ENCODE measurements around the gene CDK10.

The CDK10 gene

DNA sequence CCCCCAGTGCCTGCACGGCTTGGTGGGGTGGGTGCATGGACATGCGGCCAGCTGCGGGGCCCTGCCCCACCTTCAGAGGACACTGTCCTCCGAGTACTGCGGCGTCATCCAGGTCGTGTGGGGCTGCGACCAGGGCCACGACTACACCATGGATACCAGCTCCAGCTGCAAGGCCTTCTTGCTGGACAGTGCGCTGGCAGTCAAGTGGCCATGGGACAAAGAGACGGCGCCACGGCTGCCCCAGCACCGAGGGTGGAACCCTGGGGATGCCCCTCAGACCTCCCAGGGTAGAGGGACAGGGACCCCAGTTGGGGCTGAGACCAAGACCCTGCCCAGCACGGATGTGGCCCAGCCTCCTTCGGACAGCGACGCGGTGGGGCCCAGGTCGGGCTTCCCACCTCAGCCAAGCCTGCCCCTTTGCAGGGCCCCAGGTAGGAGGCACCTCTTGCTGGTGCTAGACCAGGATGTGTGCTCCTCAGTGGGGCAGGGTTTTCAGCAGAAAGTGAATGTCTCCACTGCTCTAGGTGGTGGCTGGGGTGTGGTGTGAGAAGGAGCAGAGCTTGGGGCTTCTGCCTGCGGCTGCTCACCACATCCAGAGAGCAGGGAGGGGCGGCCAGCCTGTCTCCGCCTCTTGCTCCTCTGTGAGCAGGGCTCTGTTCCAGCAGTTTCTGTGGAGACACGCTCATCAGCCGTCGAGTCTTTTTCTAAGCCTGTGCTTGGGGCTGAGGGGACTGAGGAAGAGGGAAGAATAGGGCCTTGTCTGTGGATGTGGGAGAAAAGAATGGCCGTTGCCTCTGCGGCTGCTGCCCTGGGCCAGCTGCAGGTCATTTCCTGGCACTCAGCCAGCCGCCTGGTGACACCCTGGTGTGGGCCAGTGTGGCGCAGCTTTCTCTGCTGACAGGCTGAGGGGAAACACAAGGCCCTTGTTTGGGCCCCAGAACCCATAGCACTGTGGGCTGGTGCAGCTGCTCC is 37.1 kb downstream of the CDK10 start:
- DNase-seq (peak; percentile 67), ATAC-seq (peak; percentile 34)
- H3K27me3 Mint-ChIP-seq = no peaks in the 10 kb centered on the region
- H3K36me3 Mint-ChIP-seq (ENCODE audit: low read depth) = peaks cover 24% of the 10 kb centered on the region
- H3K4me1 Mint-ChIP-seq = peaks cover 57% of the 10 kb centered on the region
- peak overlapping the region; percentile 93 for H3K4me3 Mint-ChIP-seq
- H3K27ac Mint-ChIP-seq = peak overlapping the region; percentile 88
- no peaks in the 10 kb centered on the region for H3K9me3 Mint-ChIP-seq

GRCh38 chr16:89727406-89728120 is 41.1 kb downstream of the CDK10 start:
- Mint-ChIP-seq H3K4me1 (peaks cover 46% of the 10 kb centered on the region), H3K36me3 (ENCODE audit: low read depth) (peaks cover 39% of the 10 kb centered on the region)

GRCh38 chr16:89729293-89729692 is 42.8 kb downstream of the CDK10 start:
- DNase-seq = no peak
- Mint-ChIP-seq H3K27ac (no peak overlapping the region), H3K9me3 (no peaks in the 10 kb centered on the region), H3K4me3 (no peak overlapping the region), H3K4me1 (peaks cover 32% of the 10 kb centered on the region), H3K36me3 (ENCODE audit: low read depth) (peaks cover 31% of the 10 kb centered on the region), H3K27me3 (no peaks in the 10 kb centered on the region)
- ATAC-seq = no peak

More at GRCh38 chr16:89727406-89728120, 41.1 kb downstream of the CDK10 start:
- ATAC-seq (no peak), DNase-seq (no peak)
- H3K27ac Mint-ChIP-seq = no peak overlapping the region
- no peak overlapping the region for H3K4me3 Mint-ChIP-seq
- H3K9me3 Mint-ChIP-seq = no peaks in the 10 kb centered on the region
- no peaks in the 10 kb centered on the region for H3K27me3 Mint-ChIP-seq

DNA sequence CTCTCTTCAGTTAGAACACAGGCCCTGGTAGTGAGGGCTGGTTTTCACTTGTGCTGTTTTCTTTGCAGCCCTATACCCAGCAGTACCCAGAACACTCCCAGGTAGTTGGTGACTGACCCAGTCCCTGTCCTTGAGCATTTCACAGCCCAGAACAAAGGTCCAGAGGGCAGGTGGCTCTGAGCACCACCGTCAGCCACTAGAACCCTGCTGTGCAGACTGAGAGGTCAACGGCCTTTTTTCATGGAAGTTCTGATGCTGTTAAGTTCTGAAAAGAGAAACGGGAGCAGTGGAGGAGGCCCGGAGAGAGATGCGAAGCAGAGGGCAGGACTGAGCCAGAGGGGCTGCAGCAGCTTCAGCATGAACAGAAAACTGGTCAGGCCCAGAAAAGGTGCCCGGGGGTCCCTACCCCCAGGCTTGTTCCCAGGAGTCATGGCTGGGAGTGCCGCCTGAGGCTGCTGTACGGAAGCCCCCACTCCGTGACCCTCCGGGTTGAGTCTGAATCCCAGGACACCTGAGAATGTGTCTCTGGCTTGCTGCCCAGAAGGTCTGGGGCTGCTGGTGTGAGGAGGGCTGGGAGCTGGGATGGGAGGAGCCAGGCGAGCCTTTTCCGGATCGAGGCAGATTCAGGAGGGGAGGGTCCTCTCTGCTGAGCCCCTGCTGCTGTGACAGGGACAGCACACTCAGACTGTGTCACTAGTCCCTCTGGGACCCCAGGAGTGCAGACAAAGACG is 43.5 kb downstream of the CDK10 start:
- H3K4me3 Mint-ChIP-seq = no peak overlapping the region
- H3K4me1 Mint-ChIP-seq = peaks cover 29% of the 10 kb centered on the region
- no peaks in the 10 kb centered on the region for H3K9me3 Mint-ChIP-seq
- no peak for DNase-seq
- no peaks in the 10 kb centered on the region for H3K27me3 Mint-ChIP-seq
- no peak for ATAC-seq
- H3K36me3 Mint-ChIP-seq (ENCODE audit: low read depth) = peaks cover 38% of the 10 kb centered on the region
- H3K27ac Mint-ChIP-seq = no peak overlapping the region

- ATAC-seq (no peak), DNase-seq (no peak)
- Mint-ChIP-seq H3K36me3 (ENCODE audit: low read depth) (peaks cover 44% of the 10 kb centered on the region), H3K27ac (no peak overlapping the region), H3K4me3 (no peak overlapping the region), H3K4me1 (peaks cover 30% of the 10 kb centered on the region), H3K9me3 (no peaks in the 10 kb centered on the region), H3K27me3 (no peaks in the 10 kb centered on the region)
Observed at GRCh38 chr16:89730610-89731234, 44.2 kb downstream of the CDK10 start.

GRCh38 chr16:89732142-89732917 is 45.8 kb downstream of the CDK10 start:
- no peaks in the 10 kb centered on the region for H3K9me3 Mint-ChIP-seq
- peaks cover 54% of the 10 kb centered on the region for H3K36me3 Mint-ChIP-seq (ENCODE audit: low read depth)
- DNase-seq = no peak
- peaks cover 26% of the 10 kb centered on the region for H3K4me1 Mint-ChIP-seq
- no peaks in the 10 kb centered on the region for H3K27me3 Mint-ChIP-seq
- H3K4me3 Mint-ChIP-seq = no peak overlapping the region
- ATAC-seq = no peak
- no peak overlapping the region for H3K27ac Mint-ChIP-seq

DNA sequence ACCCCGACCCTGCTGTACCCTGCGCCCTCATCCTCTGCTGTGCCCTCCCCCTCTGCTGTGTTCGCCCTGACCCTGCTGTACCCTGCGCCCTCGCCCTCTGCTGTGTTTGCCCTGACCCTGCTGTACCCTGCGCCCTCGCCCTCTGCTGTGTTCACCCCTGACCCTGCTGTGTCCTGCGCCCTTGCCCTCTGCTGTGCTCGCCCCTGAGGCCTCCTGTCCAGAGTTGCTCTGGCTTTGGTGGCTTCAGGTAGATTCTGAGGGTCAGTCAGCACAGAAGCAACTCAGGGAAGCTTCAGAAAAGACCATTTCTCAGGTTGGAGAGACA is 46.4 kb downstream of the CDK10 start:
- no peaks in the 10 kb centered on the region for H3K9me3 Mint-ChIP-seq
- no peak for DNase-seq
- H3K27ac Mint-ChIP-seq = no peak overlapping the region
- ATAC-seq = no peak
- peaks cover 28% of the 10 kb centered on the region for H3K4me1 Mint-ChIP-seq
- no peak overlapping the region for H3K4me3 Mint-ChIP-seq
- no peaks in the 10 kb centered on the region for H3K27me3 Mint-ChIP-seq
- H3K36me3 Mint-ChIP-seq (ENCODE audit: low read depth) = peaks cover 55% of the 10 kb centered on the region

GRCh38 chr16:89733322-89733721 is 46.8 kb downstream of the CDK10 start:
- ATAC-seq = no peak
- Mint-ChIP-seq H3K36me3 (ENCODE audit: low read depth) (peaks cover 54% of the 10 kb centered on the region), H3K4me1 (peaks cover 29% of the 10 kb centered on the region), H3K9me3 (no peaks in the 10 kb centered on the region), H3K27me3 (no peaks in the 10 kb centered on the region), H3K4me3 (no peak overlapping the region), H3K27ac (no peak overlapping the region)
- no peak for DNase-seq

GRCh38 chr16:89733792-89734191 is 47.3 kb downstream of the CDK10 start:
- DNase-seq (no peak), ATAC-seq (no peak)
- Mint-ChIP-seq H3K9me3 (no peaks in the 10 kb centered on the region), H3K4me1 (peaks cover 27% of the 10 kb centered on the region), H3K36me3 (ENCODE audit: low read depth) (peaks cover 55% of the 10 kb centered on the region), H3K27me3 (no peaks in the 10 kb centered on the region), H3K27ac (no peak overlapping the region), H3K4me3 (no peak overlapping the region)

DNA sequence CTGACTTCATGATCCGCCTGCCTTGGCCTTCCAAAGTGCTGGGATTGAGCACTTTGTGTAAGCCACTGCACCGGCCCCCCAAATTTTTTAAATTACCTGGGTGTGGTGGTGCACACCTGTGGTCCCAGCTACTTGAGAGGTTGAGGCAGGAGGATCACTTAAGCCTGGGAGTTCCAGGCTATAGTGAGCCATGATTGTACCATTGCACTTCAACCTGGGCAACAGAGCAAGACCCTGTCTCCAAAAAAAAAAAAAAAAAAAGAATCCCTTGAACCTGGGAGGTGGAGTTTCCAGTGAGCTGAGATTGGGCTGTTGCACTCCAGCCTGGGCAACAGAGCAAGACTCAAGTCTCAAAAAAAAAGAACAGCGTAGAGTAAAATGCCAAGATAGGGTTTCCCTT is 50.1 kb downstream of the CDK10 start:
- no peak for DNase-seq
- Mint-ChIP-seq H3K27ac (no peak overlapping the region), H3K4me1 (peaks cover 24% of the 10 kb centered on the region), H3K4me3 (peak overlapping the region; percentile 32), H3K36me3 (ENCODE audit: low read depth) (peaks cover 56% of the 10 kb centered on the region), H3K27me3 (no peaks in the 10 kb centered on the region), H3K9me3 (no peaks in the 10 kb centered on the region)
- ATAC-seq = no peak

DNA sequence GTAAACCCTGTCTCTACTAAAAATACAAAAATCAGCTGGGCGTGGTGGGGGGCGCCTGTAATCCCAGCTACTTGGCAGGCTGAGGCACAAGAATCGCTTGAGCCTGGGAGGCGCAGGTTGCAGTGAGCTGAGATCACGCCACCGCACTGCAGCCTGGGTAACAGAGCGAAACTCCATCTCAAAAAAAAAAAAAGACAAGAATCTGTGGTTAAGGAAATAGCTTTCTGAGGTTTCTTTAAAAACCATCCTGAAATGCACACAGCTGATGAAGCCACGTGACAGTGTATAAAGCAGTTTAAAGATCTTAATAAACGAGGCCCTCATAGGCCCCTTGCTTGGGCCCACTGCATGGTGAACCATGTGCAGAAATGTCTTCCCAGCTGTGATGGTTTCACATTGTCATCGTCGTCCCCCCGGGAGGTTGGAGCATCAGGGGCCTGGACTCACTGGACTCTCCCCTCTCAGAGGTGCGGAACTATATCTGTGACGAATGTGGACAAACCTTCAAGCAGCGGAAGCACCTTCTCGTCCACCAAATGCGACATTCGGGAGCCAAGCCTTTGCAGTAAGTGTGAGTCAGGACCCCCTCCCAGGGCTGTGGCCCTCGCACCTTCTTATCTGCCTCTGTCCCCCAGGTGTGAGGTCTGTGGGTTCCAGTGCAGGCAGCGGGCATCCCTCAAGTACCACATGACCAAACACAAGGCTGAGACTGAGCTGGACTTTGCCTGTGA is 51.0 kb downstream of the CDK10 start:
- ATAC-seq = peak; percentile 16
- H3K27me3 Mint-ChIP-seq = no peaks in the 10 kb centered on the region
- H3K9me3 Mint-ChIP-seq = no peaks in the 10 kb centered on the region
- peaks cover 52% of the 10 kb centered on the region for H3K36me3 Mint-ChIP-seq (ENCODE audit: low read depth)
- H3K4me1 Mint-ChIP-seq = peaks cover 20% of the 10 kb centered on the region
- DNase-seq = no peak
- no peak overlapping the region for H3K4me3 Mint-ChIP-seq
- H3K27ac Mint-ChIP-seq = peak overlapping the region; percentile 39

GRCh38 chr16:89738072-89738377 is 51.5 kb downstream of the CDK10 start:
- Mint-ChIP-seq H3K4me1 (peaks cover 21% of the 10 kb centered on the region), H3K9me3 (no peaks in the 10 kb centered on the region), H3K27me3 (no peaks in the 10 kb centered on the region), H3K36me3 (ENCODE audit: low read depth) (peaks cover 55% of the 10 kb centered on the region), H3K27ac (peak overlapping the region; percentile 39), H3K4me3 (no peak overlapping the region)
- ATAC-seq (peak; percentile 4), DNase-seq (no peak)

DNA sequence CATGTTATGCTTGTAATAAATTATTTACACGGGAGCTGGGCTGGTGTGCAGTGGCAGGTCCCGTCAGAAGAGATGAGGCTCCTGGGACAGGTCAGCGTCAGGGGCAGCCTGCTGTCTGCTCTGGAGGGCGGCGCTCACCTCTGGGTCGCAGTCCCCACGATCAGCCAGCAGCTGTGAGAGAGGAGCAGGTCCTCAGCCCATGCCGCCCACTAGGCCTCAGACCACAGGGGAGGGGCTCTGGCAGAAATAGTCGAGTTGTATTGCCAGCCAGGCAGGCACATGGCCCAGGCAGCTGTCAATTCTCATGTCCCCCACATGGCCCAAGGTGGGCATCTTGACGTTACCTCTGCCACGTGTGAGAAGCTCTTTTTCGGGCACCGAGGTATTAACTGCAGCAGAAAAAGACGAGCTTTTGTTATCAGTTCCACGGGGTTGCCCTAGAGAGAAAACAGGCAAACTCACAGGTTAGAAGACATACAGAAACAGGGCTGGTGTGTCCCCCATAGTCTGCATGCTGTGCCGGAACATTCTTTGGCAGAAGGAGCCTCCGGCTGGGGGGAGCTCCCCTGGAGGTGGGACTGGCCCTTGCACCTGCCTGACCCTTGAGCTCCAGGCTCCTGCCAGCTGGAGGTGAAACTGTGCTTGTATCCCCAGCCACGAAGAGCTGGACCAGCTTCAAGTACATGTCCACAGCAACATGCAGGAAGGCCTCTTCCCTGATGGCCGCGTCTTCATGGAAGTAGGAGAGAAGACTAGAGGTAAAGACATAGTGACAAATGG is 52.2 kb downstream of the CDK10 start:
- ATAC-seq (peak; percentile 20), DNase-seq (no peak)
- Mint-ChIP-seq H3K4me1 (peaks cover 23% of the 10 kb centered on the region), H3K9me3 (no peaks in the 10 kb centered on the region), H3K27me3 (no peaks in the 10 kb centered on the region), H3K4me3 (peak overlapping the region; percentile 6), H3K36me3 (ENCODE audit: low read depth) (peaks cover 57% of the 10 kb centered on the region), H3K27ac (peak overlapping the region; percentile 22)

Measured in activated naive CD8-positive, alpha-beta T cell treated with anti-CD3 and anti-CD28 coated beads, Interleukin-2, amount 50 U/mL, for 24 hours (primary cell).